GM12878 (cell line): ENCODE measurements around the gene DPP6. TPM values are rescaled to one million over a fixed set of nuclear protein-coding genes. Genes with fewer than 3 reads are reported as not detected.

Experiments
- ATAC-seq: fragments of 200-7000 bp; cut with Tn5 transposase; 3 replicates; pipeline ENCODE4 v1.9.1; 2020; ENCODE audit warnings: mild to moderate bottlenecking, moderate library complexity
- BruUV-seq: library from RNA; stranded (reverse); fragments of 400-500 nt; replicated peaks from 2 replicates; lab custom pipeline; 2021; lab: Mats Ljungman, UMichigan
- CTCF ChIA-PET: fragments of 300-600 bp; sonication (Branson Sonifier 250); formaldehyde crosslinking; extraction: SDS; loops from one replicate; lab custom pipeline; 2021; ENCODE audit warnings: inconsistent platforms; lab: Yijun Ruan, JAX
- POLR2A ChIA-PET: fragments of 350-600 bp; formaldehyde crosslinking; extraction: SDS; loops from one replicate; lab custom pipeline; 2021; ENCODE audit warnings: inconsistent platforms; lab: Charles Lee
- RAD21 ChIA-PET: fragments of 300-600 bp; sonication (Branson Sonifier 250); formaldehyde crosslinking; loops from one replicate; lab custom pipeline; 2023; ENCODE audit warnings: antibody characterized with exemption; ENCODE audit not compliant: unreplicated experiment; lab: Charles Lee
- SMC1A ChIA-PET: fragments of 300-600 bp; sonication (Branson Sonifier 250); formaldehyde crosslinking; loops from one replicate; lab custom pipeline; 2023; ENCODE audit not compliant: unreplicated experiment, uncharacterized antibody; lab: Charles Lee
- DNase-seq: peaks from one replicate; pipeline ENCODE4 v3.0.0-alpha.2; 2011; ENCODE audit warnings: low read depth, low spot score
- FAIRE-seq: peaks from 3 replicates; lab custom pipeline; 2011; peaks lifted over from hg19 to GRCh38; lab: Jason Lieb, UNC
- H2AFZ ChIP-seq: 2 replicates; pipeline ENCODE4 v1.6.0; 2011; ENCODE audit warnings: low read depth, low read length, control low read depth; ENCODE audit not compliant: control insufficient read depth
- H3K27ac ChIP-seq: 2 replicates; pipeline ENCODE4 v1.5.1; 2011; ENCODE audit warnings: control low read depth; ENCODE audit not compliant: control insufficient read depth, insufficient read depth
- H3K27me3 ChIP-seq, 2 experiments: replicated peaks in 1 of 2; 2 replicates each; pipeline versions ENCODE4 v1.6.0 to v1.6.1; 2011; ENCODE audit warnings: low read length in 1 of 2; ENCODE audit not compliant: control insufficient read depth in 2 of 2, insufficient read depth in 2 of 2
- H3K36me3 ChIP-seq, 2 experiments: 2 replicates each; pipeline ENCODE4 v1.5.1; 2011; ENCODE audit warnings: low read length in 1 of 2; ENCODE audit not compliant: control insufficient read depth in 2 of 2, insufficient read depth in 2 of 2
- H3K4me1 ChIP-seq: 2 replicates; pipeline ENCODE4 v1.6.1; 2011; ENCODE audit warnings: mild to moderate bottlenecking, low read length, moderate library complexity, mixed read lengths; ENCODE audit not compliant: control insufficient read depth, insufficient read depth
- H3K4me2 ChIP-seq: 2 replicates; pipeline ENCODE4 v1.6.0; 2011; ENCODE audit warnings: control low read depth; ENCODE audit not compliant: control insufficient read depth, insufficient read depth
- H3K4me3 ChIP-seq: fragments of 200-600 bp; sonication (generic); 2 replicates; pipeline ENCODE4 v1.5.1; 2016
- H3K79me2 ChIP-seq: 2 replicates; pipeline ENCODE4 v1.6.0; 2011; ENCODE audit warnings: low read length; ENCODE audit not compliant: control insufficient read depth, insufficient read depth
- H3K9ac ChIP-seq: 2 replicates; pipeline ENCODE4 v1.8.0; 2011; ENCODE audit warnings: low read length, control low read depth, mixed read lengths; ENCODE audit not compliant: control insufficient read depth, insufficient read depth
- H3K9me3 ChIP-seq: replicated peaks from 3 replicates; pipeline ENCODE4 v1.5.1; 2011; ENCODE audit warnings: mild to moderate bottlenecking, low read length; ENCODE audit not compliant: control insufficient read depth, insufficient read depth
- H4K20me1 ChIP-seq: 2 replicates; pipeline ENCODE4 v1.6.0; 2011; ENCODE audit not compliant: control insufficient read depth, insufficient read depth
- LARP7 ChIP-seq: fragments of 450-650 bp; IDR thresholded peaks from 2 replicates; pipeline ENCODE4 v1.6.1; 2017; ENCODE audit warnings: mild to moderate bottlenecking
- MTA2 ChIP-seq: fragments of 450-650 bp; IDR thresholded peaks from 2 replicates; pipeline ENCODE4 v1.6.1; 2016; ENCODE audit warnings: low read depth, mild to moderate bottlenecking, moderate library complexity
- MTA3 ChIP-seq: IDR thresholded peaks from 2 replicates; pipeline ENCODE4 v1.6.1; 2012; ENCODE audit warnings: low read length, inconsistent platforms, borderline replicate concordance
- NR2F1 ChIP-seq: fragments of 450-650 bp; conservative IDR thresholded peaks from 2 replicates; pipeline ENCODE4 v1.6.1; 2017; ENCODE audit warnings: mild to moderate bottlenecking
- RAD51 ChIP-seq: fragments of 450-650 bp; IDR thresholded peaks from 2 replicates; pipeline ENCODE4 v1.6.1; 2016; ENCODE audit warnings: moderate library complexity, mild to moderate bottlenecking, inconsistent platforms
- RBBP5 ChIP-seq: fragments of 200-600 bp; sonication (generic); conservative IDR thresholded peaks from 2 replicates; pipeline ENCODE4 v1.6.1; 2016
- RELA ChIP-seq: fragments of 450-650 bp; IDR thresholded peaks from 2 replicates; pipeline ENCODE4 v1.8.0; 2014; ENCODE audit warnings: borderline replicate concordance; ENCODE audit not compliant: partially characterized antibody
- WGBS: methylation state at CpG from one replicate; pipeline ENCODE4 v1.1.6; 2016; ENCODE audit warnings: low lambda C conversion rate; ENCODE audit not compliant: insufficient replicate concordance, insufficient coverage; ENCODE audit errors: missing lambda C conversion rate; 5-methylcytosine and 5-hydroxymethylcytosine counted together
- in situ Hi-C: fragments of 300-500 bp; cut with MboI; formaldehyde crosslinking; loops from 9 replicates; pipeline ENCODE4 v1.14.3; 2018; ENCODE audit warnings: mixed read lengths
- intact Hi-C: fragments of 100-400 bp; cut with micrococcal nuclease; formaldehyde crosslinking; loops from one replicate; pipeline ENCODE4 v1.14.2; 2022; ENCODE audit not compliant: unreplicated experiment
- polyA plus RNA-seq, 11 experiments: library from polyadenylated mRNA; depleted of rRNA in 4 of 11; unstranded in 6 of 11; stranded (reverse) in 5 of 11; fragments of >200 nt; fragmentation: Nextera tagmentation in 4 of 11; fragmentation: Illumina TruSeq in 1 of 11; extraction: Ambion mirVana in 4 of 11; extraction: Trizol in 1 of 11; gene quantifications; 1 replicate in 1 of 11; 2 replicates in 10 of 11; pipeline versions ENCODE4 v1.2.1 to v1.2.3, GENCODE V29; 2011 to 2016; ENCODE audit warnings: inconsistent platforms in 2 of 11, missing spikeins in 2 of 11, low read depth in 1 of 11
- total RNA-seq, 4 experiments: library from RNA; depleted of rRNA in 3 of 4; stranded (reverse); fragments of >200 nt in 3 of 4; fragmentation: Illumina TruSeq in 1 of 4; extraction: Trizol in 1 of 4; gene quantifications; 2 replicates each; pipeline versions ENCODE4 v1.2.1 to v1.2.3, GENCODE V29; 2013 to 2021
- TF ChIP-seq, protein P1 (sequence below): fragments of 450-650 bp; conservative IDR thresholded peaks from 2 replicates; pipeline ENCODE4 v1.6.1; 2017; ENCODE audit warnings: mild to moderate bottlenecking, moderate library complexity
- TF ChIP-seq, protein P2 (sequence below): fragments of 450-650 bp; formaldehyde crosslinking; IDR thresholded peaks from 2 replicates; pipeline ENCODE4 v1.4.0; 2022; ENCODE audit warnings: mild to moderate bottlenecking, moderate library complexity
- TF ChIP-seq, protein P3 (sequence below): IDR thresholded peaks from 2 replicates; pipeline ENCODE4 v1.6.1; 2011; ENCODE audit warnings: borderline replicate concordance, low read depth, mild to moderate bottlenecking, moderate library complexity, mixed read lengths, low read length; ENCODE audit not compliant: insufficient read depth; ENCODE audit errors: extremely low read length
- TF ChIP-seq, protein P4 (sequence below): fragments of 450-650 bp; IDR thresholded peaks from 2 replicates; pipeline ENCODE4 v1.6.1; 2017; ENCODE audit warnings: mild to moderate bottlenecking, low read depth, inconsistent platforms; ENCODE audit not compliant: poor library complexity, severe bottlenecking

Gene DPP6
- total and polyA plus RNA-seq, 10 of the 15 experiments (the other 5 are each of a cell fraction or from before 2014, with no cell fraction given), result not detected

DNA sequence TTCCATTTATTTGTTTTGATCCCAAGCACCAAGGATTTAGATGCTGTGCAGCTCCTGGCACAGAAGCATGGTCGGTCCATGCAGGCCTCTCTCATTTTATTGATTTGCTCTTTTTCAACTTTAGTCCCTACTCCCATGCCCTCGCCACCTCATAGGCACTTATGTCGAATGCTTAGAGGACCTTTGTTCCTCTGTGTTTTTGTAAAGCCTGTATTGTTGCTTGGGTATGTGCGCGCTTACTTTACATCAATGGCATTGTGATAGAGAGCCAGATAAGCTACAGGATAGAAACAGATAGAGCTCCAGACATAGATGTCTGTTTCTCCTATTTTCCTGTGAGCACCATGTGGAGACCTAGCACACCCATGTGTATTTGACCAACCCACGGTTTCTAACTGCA, 725.7 kb downstream of the DPP6 start (continued):
- TF ChIP-seq, protein P1, sequence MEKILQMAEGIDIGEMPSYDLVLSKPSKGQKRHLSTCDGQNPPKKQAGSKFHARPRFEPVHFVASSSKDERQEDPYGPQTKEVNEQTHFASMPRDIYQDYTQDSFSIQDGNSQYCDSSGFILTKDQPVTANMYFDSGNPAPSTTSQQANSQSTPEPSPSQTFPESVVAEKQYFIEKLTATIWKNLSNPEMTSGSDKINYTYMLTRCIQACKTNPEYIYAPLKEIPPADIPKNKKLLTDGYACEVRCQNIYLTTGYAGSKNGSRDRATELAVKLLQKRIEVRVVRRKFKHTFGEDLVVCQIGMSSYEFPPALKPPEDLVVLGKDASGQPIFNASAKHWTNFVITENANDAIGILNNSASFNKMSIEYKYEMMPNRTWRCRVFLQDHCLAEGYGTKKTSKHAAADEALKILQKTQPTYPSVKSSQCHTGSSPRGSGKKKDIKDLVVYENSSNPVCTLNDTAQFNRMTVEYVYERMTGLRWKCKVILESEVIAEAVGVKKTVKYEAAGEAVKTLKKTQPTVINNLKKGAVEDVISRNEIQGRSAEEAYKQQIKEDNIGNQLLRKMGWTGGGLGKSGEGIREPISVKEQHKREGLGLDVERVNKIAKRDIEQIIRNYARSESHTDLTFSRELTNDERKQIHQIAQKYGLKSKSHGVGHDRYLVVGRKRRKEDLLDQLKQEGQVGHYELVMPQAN, result no peak
- TF ChIP-seq, all 136 proteins: peak for 0

DNA sequence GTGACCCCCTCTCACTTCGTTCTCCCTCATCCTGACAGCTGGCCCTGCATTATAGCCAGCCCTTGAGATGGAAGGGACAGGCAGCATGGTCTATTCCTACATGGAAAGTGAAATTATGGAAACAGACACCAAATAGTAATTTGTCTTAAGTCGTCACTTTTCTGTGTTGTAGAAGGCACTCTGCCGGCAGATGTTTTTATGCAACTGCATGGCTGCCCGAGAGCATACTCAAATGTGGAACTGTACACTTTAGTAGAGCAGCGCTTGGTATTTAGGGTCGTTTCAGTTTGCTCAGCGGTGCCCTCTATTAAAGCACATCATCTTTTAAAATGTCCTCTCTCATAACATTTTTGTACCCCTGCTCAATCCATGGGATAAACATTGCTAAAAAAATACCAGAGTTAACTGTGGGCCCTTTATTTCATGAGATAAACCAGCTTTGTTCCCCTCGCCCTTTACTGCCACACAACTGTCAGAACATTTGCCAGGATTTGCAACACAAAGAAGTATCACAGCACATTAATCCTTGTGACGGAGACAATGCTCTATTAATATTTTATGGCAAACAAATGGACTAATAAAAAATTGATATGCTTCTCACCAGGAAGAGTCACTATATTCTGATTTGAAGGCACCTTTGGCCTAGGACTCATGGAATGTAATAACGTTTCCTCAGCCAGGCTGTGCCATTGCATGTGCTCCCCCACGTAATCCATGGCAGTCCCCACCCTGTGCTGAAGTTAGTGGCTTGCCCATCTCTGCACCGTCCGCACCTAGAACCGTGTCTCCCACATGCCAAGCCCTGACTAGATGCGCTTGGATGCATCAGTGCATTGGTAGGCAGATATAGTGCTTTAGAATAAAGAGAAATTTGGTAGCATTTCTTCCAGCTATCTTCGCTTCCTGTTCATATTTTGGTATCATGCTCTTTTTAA, 729.4 kb downstream of the DPP6 start:
- ATAC-seq (no peak), FAIRE-seq (no peak), DNase-seq (no peak)
- BruUV-seq, result no TSS peak
- Histone ChIP-seq H3K36me3 (no peaks in the 10 kb centered on the region), H2AFZ (no peak overlapping the region), H3K4me1 (no peaks in the 10 kb centered on the region), H3K4me3 (no peak overlapping the region), H3K27me3 (no peaks in the 10 kb centered on the region), H3K79me2 (no peaks in the 10 kb centered on the region), H3K9me3 (no peaks in the 10 kb centered on the region; the same call in 2 of the 3 replicates), H4K20me1 (no peaks in the 10 kb centered on the region), H3K9ac (no peak overlapping the region), H3K4me2 (no peak overlapping the region), H3K27ac (no peak overlapping the region)
- in situ Hi-C loops (no loop called here), intact Hi-C loops (no loop called here)
- ChIA-PET POLR2A (no interaction called here), SMC1A (no interaction called here), RAD21 (no interaction called here), CTCF (interaction anchor here (1.5 kb wide), 1 partner anchor 52 kb away, joined by 3 read pairs; no protein-coding TSS in a partner anchor)
- WGBS, result 29% methylated on average over 16 of the region's 16 CpGs
- TF ChIP-seq, protein P2, sequence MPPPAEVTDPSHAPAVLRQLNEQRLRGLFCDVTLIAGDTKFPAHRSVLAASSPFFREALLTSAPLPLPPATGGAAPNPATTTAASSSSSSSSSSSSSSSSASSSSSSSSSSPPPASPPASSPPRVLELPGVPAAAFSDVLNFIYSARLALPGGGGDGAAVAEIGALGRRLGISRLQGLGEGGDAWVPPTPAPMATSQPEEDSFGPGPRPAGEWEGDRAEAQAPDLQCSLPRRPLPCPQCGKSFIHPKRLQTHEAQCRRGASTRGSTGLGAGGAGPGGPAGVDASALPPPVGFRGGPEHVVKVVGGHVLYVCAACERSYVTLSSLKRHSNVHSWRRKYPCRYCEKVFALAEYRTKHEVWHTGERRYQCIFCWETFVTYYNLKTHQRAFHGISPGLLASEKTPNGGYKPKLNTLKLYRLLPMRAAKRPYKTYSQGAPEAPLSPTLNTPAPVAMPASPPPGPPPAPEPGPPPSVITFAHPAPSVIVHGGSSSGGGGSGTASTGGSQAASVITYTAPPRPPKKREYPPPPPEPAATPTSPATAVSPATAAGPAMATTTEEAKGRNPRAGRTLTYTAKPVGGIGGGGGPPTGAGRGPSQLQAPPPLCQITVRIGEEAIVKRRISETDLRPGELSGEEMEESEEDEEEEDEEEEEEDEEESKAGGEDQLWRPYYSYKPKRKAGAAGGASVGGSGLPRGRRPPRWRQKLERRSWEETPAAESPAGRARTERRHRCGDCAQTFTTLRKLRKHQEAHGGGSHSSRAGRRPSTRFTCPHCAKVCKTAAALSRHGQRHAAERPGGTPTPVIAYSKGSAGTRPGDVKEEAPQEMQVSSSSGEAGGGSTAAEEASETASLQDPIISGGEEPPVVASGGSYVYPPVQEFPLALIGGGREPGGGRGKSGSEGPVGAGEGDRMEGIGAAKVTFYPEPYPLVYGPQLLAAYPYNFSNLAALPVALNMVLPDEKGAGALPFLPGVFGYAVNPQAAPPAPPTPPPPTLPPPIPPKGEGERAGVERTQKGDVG, result no peak
- TF ChIP-seq MTA2 (no peak), LARP7 (no peak), RBBP5 (no peak), NR2F1 (no peak), MTA3 (no peak), RAD51 (no peak), RELA (no peak)
- TF ChIP-seq, protein P3, sequence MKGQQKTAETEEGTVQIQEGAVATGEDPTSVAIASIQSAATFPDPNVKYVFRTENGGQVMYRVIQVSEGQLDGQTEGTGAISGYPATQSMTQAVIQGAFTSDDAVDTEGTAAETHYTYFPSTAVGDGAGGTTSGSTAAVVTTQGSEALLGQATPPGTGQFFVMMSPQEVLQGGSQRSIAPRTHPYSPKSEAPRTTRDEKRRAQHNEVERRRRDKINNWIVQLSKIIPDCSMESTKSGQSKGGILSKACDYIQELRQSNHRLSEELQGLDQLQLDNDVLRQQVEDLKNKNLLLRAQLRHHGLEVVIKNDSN, result no peak
- TF ChIP-seq, protein P4, sequence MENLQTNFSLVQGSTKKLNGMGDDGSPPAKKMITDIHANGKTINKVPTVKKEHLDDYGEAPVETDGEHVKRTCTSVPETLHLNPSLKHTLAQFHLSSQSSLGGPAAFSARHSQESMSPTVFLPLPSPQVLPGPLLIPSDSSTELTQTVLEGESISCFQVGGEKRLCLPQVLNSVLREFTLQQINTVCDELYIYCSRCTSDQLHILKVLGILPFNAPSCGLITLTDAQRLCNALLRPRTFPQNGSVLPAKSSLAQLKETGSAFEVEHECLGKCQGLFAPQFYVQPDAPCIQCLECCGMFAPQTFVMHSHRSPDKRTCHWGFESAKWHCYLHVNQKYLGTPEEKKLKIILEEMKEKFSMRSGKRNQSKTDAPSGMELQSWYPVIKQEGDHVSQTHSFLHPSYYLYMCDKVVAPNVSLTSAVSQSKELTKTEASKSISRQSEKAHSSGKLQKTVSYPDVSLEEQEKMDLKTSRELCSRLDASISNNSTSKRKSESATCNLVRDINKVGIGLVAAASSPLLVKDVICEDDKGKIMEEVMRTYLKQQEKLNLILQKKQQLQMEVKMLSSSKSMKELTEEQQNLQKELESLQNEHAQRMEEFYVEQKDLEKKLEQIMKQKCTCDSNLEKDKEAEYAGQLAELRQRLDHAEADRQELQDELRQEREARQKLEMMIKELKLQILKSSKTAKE, result no peak
